Gastroesophageal sphincter (tissue), 3 donors: ENCODE results near the gene SGMS1.

Source experiments
- CTCF ChIP-seq, 4 experiments: fragments of 200-600 bp in 2 of 4; fragments of 450-650 bp in 2 of 4; sonication (generic) in 1 of 4; IDR thresholded peaks; one replicate each; pipeline ENCODE4 v1.5.1; 2017 to 2019; ENCODE audit warnings: antibody characterized with exemption in 4 of 4, mild to moderate bottlenecking in 2 of 4, moderate library complexity in 2 of 4
- EP300 ChIP-seq: sonication (generic); formaldehyde crosslinking; IDR thresholded peaks from one replicate; pipeline ENCODE4 v1.6.1; 2017; ENCODE audit warnings: antibody characterized with exemption, mild to moderate bottlenecking
- POLR2A ChIP-seq, 2 donors: fragments of 450-650 bp; IDR thresholded peaks; one replicate each; pipeline ENCODE4 v1.6.1; 2017; ENCODE audit warnings: antibody characterized with exemption in 2 of 2, mild to moderate bottlenecking in 2 of 2, moderate library complexity in 1 of 2
- POLR2AphosphoS5 ChIP-seq: sonication (generic); formaldehyde crosslinking; IDR thresholded peaks from one replicate; pipeline ENCODE4 v1.6.1; 2017; ENCODE audit warnings: antibody characterized with exemption

DNA sequence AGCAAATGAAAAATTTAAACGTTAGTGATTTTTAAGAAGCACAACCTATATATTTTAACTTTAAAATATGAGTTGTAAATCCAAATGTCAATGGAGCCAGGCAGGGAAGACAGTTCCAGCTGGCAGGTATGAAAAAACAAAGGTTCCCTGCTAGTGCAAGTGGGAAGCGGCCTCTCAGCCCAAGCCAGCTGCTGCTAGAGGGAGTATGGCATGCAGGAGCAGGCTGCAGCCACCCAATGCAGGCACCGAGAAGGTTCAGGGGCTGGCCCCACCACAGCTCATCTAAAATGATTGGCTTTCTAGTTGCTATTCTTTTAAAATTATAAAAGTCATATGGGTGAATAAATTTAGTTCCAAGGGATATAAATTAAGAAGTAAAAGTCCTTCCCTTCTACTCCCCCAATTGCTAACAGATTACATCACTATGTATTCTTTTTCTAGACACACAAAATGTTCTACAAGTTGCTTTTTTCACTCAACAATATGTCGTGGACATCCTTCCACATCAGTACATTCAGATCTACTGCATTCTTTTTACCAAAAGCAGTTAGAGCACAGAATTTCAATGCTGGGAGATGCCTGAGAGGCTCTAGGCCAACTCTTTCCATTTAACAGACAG, 69.3 kb downstream of the SGMS1 start:
- TF ChIP-seq CTCF (IDR thresholded peaks at IDR 0.05) = no peak
- no peak for TF ChIP-seq POLR2A (IDR thresholded peaks at IDR 0.05)
- no peak for TF ChIP-seq POLR2AphosphoS5
- TF ChIP-seq EP300 = no peak
